AG10803 (cell line): ENCODE measurements around the gene ULBP3.
A peak's percentile ranks its signal among the peaks of the same experiment; 100 is the strongest.

Experiments used
- DNase-seq: peaks from one replicate; pipeline ENCODE4 v3.0.0; 2010; ENCODE audit warnings: low read depth
- H3K4me3 ChIP-seq: 2 replicates; pipeline ENCODE4 v1.5.1; 2011; ENCODE audit warnings: mild to moderate bottlenecking, low read length, control low read depth
- TF ChIP-seq, protein P1 (sequence below): conservative IDR thresholded peaks from 2 replicates; pipeline ENCODE4 v1.5.1; 2011; ENCODE audit warnings: mild to moderate bottlenecking, low read length, control low read depth, inconsistent platforms

Gene ULBP3

DNA sequence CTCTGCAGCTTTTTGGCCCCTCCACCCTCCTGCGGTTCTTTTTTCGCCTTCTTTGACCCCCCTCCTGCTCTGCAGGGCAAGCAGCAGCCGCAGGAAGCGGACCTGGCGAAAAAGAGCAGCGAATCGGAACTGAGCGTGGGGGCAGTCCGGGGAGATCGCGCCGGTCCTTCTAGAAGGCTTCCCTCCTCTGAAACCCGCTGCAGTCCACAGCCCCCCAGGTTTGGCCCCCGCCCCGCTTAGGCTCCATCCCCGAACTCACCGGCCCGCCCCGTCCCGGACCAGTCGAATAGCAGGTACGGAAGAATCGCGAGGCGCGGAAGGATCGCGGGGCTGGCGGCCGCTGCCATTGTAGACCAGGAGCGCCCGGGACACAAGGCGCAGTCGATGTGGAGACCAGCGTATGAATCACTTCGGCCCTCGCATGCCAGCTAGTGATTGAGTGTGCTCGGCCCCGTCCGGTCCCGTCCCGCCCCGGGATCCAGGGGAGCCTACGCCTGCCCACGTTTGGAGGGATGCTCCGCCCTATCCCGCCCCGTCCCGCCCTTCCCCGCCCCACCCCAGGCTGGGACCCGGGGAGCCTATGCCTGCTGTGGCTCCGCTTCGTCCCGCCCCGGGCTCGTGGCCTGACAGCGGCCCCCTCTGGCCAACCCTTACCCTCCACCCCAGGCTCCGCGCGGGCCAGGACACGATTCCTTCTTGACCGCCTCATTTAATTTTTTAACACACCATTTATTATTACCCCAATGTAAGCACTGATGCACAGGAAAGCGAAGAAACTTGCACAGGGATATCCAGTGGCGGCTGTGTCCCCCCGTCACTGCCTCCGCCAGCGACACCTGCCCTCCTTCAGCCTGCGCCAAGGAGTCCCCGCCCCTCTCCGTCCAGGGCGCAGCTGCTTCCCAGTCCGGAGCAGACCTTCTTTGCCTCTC is at the start of gene ULBP3:
TSS of gene ULBP3 (minus strand) at position 402 of the 929 bp plus-strand sequence. CDS start at position 347, 55 bp downstream.
- TF ChIP-seq, protein P1, sequence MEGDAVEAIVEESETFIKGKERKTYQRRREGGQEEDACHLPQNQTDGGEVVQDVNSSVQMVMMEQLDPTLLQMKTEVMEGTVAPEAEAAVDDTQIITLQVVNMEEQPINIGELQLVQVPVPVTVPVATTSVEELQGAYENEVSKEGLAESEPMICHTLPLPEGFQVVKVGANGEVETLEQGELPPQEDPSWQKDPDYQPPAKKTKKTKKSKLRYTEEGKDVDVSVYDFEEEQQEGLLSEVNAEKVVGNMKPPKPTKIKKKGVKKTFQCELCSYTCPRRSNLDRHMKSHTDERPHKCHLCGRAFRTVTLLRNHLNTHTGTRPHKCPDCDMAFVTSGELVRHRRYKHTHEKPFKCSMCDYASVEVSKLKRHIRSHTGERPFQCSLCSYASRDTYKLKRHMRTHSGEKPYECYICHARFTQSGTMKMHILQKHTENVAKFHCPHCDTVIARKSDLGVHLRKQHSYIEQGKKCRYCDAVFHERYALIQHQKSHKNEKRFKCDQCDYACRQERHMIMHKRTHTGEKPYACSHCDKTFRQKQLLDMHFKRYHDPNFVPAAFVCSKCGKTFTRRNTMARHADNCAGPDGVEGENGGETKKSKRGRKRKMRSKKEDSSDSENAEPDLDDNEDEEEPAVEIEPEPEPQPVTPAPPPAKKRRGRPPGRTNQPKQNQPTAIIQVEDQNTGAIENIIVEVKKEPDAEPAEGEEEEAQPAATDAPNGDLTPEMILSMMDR, result peak; percentile 52
- DNase-seq, result peak; percentile 94
- H3K4me3 ChIP-seq, result peak within 1 kb of the TSS; percentile 77

DNA sequence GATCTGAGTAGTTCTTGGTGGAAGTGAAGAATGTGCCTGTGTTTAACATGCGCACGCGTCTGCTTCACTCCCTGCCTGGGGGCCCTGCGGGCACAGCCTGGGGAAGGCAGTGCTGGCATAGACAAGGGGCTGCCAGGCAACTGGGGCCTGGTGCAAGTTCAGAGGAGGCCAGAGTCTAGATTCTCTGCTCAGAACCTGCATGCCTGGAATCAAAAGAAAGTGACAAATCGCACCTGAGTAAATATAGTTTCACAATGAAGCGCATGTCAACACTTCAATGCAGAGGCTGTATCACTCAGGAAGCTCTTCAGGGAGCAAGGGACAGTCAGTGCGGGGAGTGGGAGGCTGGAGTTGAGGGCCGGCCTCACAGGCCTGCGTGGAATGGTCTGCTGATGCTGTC is 49.7 kb upstream of the ULBP3 start:
- TF ChIP-seq, protein P1, result no peak
- no peak overlapping the region for H3K4me3 ChIP-seq
- no peak for DNase-seq

DNA sequence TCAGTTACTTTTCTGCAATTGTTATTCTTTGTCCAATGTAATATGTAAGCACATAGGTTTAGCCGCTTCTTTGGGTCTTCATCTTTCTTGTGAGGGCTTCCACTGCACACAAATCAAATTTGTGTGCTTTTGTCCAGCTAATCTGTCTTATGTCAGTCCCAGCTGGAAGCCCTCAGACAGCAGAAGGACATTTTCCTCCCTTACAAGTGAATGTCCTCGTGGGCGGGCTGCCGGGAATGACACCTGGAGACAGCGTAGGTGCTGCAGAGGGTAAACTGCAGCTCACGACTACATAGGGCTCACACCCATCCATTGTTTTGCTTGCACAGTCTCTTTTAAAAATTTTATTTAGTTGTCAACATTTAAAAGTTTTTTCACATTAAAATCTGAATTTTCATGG is 49.3 kb upstream of the ULBP3 start:
- TF ChIP-seq, protein P1, result no peak
- no peak overlapping the region for H3K4me3 ChIP-seq
- no peak for DNase-seq

DNA sequence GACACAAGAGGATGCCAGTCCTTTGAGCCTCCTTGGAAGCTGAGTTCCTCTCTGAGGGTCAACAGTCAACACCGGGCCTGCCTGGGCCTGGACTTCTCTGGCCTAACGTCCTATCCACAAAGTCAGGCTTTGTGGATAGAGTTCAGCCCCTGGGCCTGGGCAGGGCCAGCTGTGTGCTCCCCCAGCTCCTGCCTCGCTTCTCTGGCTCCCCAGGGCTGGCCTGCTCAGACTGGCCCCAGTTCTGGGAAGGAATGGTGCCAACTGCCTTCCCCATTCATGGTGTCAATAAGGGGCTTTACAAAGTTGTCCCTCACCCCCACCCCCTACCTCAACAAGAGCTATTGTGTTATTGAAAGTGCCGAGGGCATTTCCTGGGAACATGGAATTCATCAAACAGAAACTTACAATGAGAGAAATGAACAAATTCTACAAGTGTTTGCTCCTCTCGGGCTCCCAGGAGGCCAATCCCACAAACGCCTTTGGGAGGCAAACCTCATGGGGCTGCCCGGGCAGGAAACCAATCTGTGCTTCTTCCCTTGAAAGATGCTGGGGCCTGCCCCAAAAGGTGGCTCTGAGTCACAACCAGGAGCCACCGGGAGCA is 47.4 kb upstream of the ULBP3 start:
- TF ChIP-seq, protein P1, result no peak
- DNase-seq, result no peak
- H3K4me3 ChIP-seq, result no peak overlapping the region

DNA sequence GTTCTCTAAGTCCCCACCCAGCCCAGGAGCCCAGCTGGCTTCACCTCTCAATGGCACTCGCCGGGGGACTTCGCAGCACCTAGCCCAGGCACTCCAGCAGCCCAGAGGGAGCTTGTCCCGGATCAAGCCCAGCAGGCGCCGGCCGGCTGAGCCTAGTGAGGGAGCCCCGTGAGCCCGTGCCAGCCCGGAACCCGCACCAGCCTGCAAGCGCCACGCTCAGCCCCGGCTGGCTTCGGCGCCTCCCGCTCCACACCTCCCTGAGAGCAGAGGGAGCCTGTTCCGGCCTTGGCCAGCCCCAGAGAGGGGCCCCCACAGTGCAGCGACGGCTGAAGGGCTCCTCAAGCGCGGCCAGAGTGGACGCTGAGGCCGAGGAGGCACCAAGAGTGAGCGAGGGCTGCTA is 46.8 kb upstream of the ULBP3 start:
- DNase-seq, result no peak
- H3K4me3 ChIP-seq, result no peak overlapping the region
- TF ChIP-seq, protein P1, result no peak

DNA sequence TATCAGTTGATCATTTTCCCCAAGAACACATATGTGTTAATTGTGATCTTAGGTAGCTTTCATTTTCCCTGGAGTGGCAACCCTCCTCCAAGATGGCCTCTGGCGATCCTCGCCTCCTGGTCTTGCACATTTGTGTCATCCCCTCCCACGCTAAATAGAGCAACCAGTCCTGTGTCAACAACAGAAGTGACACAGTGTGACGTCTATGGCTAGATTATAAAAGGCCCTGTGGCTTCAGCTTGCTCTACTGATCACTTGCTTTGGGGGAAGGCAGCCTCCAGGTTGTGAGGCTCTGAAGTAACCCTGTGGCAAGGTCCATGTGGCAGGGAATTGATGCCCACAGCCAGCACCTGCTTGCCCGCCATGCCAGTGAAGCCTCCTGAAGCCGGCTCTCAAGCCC is 43.3 kb upstream of the ULBP3 start:
- TF ChIP-seq, protein P1, result no peak
- DNase-seq, result no peak
- H3K4me3 ChIP-seq, result no peak overlapping the region
